Fibroblast of lung (primary cell): ENCODE results near the gene COX8A. TPM values are rescaled to one million over a fixed set of nuclear protein-coding genes. Genes with fewer than 3 reads are reported as not detected.
A peak's percentile ranks its signal among the peaks of the same experiment; 100 is the strongest.

Experiments used
- DNase-seq, 2 donors: peaks; one replicate each; pipeline versions ENCODE4 v3.0.0 to v3.0.0-alpha.2; 2010; ENCODE audit warnings: low read depth in 2 of 2
- H2AFZ ChIP-seq: 2 replicates; pipeline ENCODE4 v1.5.1; 2012; ENCODE audit warnings: low read length, control low read depth, inconsistent platforms
- H3K27ac ChIP-seq: 2 replicates; pipeline ENCODE4 v1.5.1; 2011; ENCODE audit warnings: low read length, control low read depth; ENCODE audit not compliant: insufficient read depth
- H3K27me3 ChIP-seq: 2 replicates; pipeline ENCODE4 v1.5.1; 2011; ENCODE audit warnings: mild to moderate bottlenecking, low read length; ENCODE audit not compliant: control insufficient read depth, insufficient read depth
- H3K36me3 ChIP-seq: 2 replicates; pipeline ENCODE4 v1.5.1; 2011; ENCODE audit warnings: low read length; ENCODE audit not compliant: control insufficient read depth, insufficient read depth
- H3K4me1 ChIP-seq: 2 replicates; pipeline ENCODE4 v1.5.1; 2011; ENCODE audit warnings: low read length; ENCODE audit not compliant: control insufficient read depth, insufficient read depth; ENCODE audit errors: extremely low read depth
- H3K4me2 ChIP-seq: 2 replicates; pipeline ENCODE4 v1.5.1; 2011; ENCODE audit warnings: low read length, control low read depth; ENCODE audit not compliant: insufficient read depth; ENCODE audit errors: extremely low read depth
- H3K4me3 ChIP-seq, 4 experiments: fragments of 200-600 bp in 1 of 4; sonication (generic) in 1 of 4; replicated peaks in 1 of 4; 2 replicates each; pipeline ENCODE4 v1.5.1; 2011 to 2016; ENCODE audit warnings: low read length in 4 of 4, low read depth in 3 of 4, mild to moderate bottlenecking in 3 of 4, control low read depth in 2 of 4, inconsistent platforms in 1 of 4, mixed read lengths in 1 of 4; ENCODE audit not compliant: insufficient read depth in 1 of 4; ENCODE audit errors: control extremely low read depth in 1 of 4
- H3K79me2 ChIP-seq: 2 replicates; pipeline ENCODE4 v1.5.1; 2012; ENCODE audit warnings: mild to moderate bottlenecking, low read length, inconsistent platforms; ENCODE audit not compliant: control insufficient read depth, insufficient read depth
- H3K9ac ChIP-seq: 2 replicates; pipeline ENCODE4 v1.5.1; 2011; ENCODE audit warnings: mild to moderate bottlenecking, low read length, control low read depth; ENCODE audit not compliant: insufficient read depth
- H3K9me3 ChIP-seq: 2 replicates; pipeline ENCODE4 v1.5.1; 2012; ENCODE audit warnings: low read depth, low read length; ENCODE audit not compliant: control insufficient read depth, insufficient read depth
- H4K20me1 ChIP-seq: 2 replicates; pipeline ENCODE4 v1.5.1; 2011; ENCODE audit warnings: low read length; ENCODE audit not compliant: control insufficient read depth, insufficient read depth; ENCODE audit errors: extremely low read depth
- EZH2 ChIP-seq: IDR thresholded peaks from 2 replicates; pipeline ENCODE4 v1.5.1; 2012; ENCODE audit warnings: low read length, control low read depth, mild to moderate bottlenecking; ENCODE audit errors: missing control alignments
- polyA plus RNA-seq, 2 donors: library from polyadenylated mRNA; depleted of rRNA in 1 of 2; stranded (reverse) in 1 of 2; unstranded in 1 of 2; fragments of >200 nt; gene quantifications; 2 replicates each; pipeline ENCODE4 v1.2.1, GENCODE V29; 2011 to 2012; ENCODE audit warnings: missing spikeins in 1 of 2
- total RNA-seq: library from RNA; depleted of rRNA; stranded (reverse); fragments of >200 nt; gene quantifications from 2 replicates; pipeline ENCODE4 v1.2.1, GENCODE V29; 2014
- TF ChIP-seq, protein P1 (sequence below), 2 donors: IDR thresholded peaks in 1 of 2; conservative IDR thresholded peaks in 1 of 2; 1 replicate in 1 of 2; 2 replicates in 1 of 2; pipeline ENCODE4 v1.5.1; 2011 to 2012; ENCODE audit warnings: low read length in 2 of 2, control low read depth in 1 of 2, inconsistent platforms in 1 of 2, low read depth in 1 of 2, mild to moderate bottlenecking in 1 of 2

The COX8A gene
- total and polyA plus RNA-seq, 2 donors (not counting 1 experiment from before 2014, with no cell fraction given) = 200 to 409 TPM

DNA sequence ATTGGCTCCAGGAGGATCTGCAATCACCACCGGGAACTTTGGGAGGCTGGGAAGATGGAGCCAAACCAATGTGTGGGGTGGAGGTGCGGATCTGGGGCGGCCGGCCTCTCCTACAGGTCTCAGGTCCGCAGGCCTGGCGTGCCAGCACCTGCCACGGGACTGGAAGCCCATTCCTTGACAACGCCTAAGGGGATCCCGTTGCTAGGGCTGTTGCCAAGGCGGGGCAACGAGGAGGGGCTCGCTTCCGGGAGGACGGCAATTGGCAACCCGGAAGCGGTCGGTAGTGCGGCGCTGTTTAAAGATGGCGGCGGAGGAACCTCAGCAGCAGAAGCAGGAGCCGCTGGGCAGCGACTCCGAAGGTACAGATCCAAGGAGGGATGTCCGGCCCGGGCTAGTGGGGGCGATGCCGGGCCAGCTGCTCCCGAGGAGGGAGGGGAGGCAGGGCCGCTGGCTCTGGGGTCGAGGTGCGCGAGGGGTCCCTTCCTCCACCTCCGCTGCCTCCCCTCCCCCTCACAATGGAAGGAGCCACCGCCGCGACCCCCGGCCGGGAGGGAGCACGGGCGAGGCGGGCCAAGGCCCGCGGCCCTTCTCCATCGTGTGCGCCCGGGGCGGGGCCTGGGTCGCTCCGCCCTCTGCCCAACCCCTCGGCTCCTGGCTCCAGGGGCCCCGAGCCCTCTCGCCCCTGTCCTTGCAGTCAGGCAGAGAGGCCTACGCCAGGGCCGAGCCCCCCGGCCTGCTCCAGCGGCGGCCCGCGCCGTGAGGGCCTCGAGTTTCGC is 11.9 kb downstream of the COX8A start, which contains the start of gene OTUB1:
OTUB1 (plus strand) TSS at position 283 of the 776 bp plus-strand sequence; CDS start at position 302, 19 bp downstream.
- H3K27me3 ChIP-seq = no peaks in the 10 kb centered on the region
- DNase-seq = peak; percentile 84 to 87
- no peaks in the 10 kb centered on the region for H4K20me1 ChIP-seq
- H3K9me3 ChIP-seq = no peaks in the 10 kb centered on the region
- TF ChIP-seq EZH2 = no peak
- TF ChIP-seq, protein P1, sequence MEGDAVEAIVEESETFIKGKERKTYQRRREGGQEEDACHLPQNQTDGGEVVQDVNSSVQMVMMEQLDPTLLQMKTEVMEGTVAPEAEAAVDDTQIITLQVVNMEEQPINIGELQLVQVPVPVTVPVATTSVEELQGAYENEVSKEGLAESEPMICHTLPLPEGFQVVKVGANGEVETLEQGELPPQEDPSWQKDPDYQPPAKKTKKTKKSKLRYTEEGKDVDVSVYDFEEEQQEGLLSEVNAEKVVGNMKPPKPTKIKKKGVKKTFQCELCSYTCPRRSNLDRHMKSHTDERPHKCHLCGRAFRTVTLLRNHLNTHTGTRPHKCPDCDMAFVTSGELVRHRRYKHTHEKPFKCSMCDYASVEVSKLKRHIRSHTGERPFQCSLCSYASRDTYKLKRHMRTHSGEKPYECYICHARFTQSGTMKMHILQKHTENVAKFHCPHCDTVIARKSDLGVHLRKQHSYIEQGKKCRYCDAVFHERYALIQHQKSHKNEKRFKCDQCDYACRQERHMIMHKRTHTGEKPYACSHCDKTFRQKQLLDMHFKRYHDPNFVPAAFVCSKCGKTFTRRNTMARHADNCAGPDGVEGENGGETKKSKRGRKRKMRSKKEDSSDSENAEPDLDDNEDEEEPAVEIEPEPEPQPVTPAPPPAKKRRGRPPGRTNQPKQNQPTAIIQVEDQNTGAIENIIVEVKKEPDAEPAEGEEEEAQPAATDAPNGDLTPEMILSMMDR (conservative IDR thresholded peaks at IDR 0.05 in 1 of 2, IDR thresholded peaks at IDR 0.05 in 1 of 2; ENCODE audit: low read depth in 1 of 2, low read length in 2 of 2) = no peak
- H3K4me2 ChIP-seq = peak within 1 kb of the TSS; percentile 93
- peaks cover 30% of the 10 kb centered on the region for H3K79me2 ChIP-seq
- H3K4me3 ChIP-seq = peak within 1 kb of the TSS; percentile 69 to 96 (median 92)
- peak within 1 kb of the TSS; percentile 76 for H2AFZ ChIP-seq
- peaks cover 8% of the 10 kb centered on the region for H3K4me1 ChIP-seq
- peak within 1 kb of the TSS; percentile 95 for H3K9ac ChIP-seq
- peak within 1 kb of the TSS; percentile 79 for H3K27ac ChIP-seq
- H3K36me3 ChIP-seq = peaks cover 7% of the 10 kb centered on the region

DNA sequence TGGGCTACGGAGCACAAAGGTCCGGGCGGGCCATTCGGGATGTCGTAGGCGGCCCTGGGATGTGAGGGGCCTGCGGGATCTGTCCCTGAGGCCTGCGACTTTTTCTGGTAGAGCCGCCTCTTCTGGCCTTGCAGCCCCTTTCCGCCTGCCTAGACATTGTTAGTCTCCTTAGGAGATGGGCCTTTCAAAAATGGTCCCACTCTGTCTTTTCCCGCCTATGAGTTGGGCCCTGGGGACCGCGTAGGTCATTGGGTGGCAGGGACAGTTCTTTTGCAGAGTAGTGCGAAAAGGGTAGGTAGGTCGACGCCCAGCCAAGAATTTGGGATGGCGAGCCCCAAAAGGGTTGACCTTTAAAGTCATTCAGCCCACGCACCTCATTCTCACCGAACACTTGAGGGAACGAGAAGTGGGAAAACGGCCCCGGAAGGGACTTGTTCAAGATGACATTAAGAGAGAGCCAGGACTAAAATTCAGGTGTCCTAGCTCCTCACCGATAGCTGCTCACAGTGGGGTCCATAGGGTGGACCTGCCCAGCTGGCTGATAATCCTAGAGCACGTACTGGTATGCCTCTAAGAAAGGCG is 12.6 kb downstream of the COX8A start:
- no peak overlapping the region for H2AFZ ChIP-seq
- peak overlapping the region; percentile 95 for H3K9ac ChIP-seq
- H3K79me2 ChIP-seq = peaks cover 33% of the 10 kb centered on the region
- no peaks in the 10 kb centered on the region for H4K20me1 ChIP-seq
- no peaks in the 10 kb centered on the region for H3K27me3 ChIP-seq
- peak overlapping the region; percentile 69 to 96 (median 92) for H3K4me3 ChIP-seq
- H3K4me1 ChIP-seq = peaks cover 8% of the 10 kb centered on the region
- peak overlapping the region; percentile 79 for H3K27ac ChIP-seq
- peaks cover 11% of the 10 kb centered on the region for H3K36me3 ChIP-seq
- DNase-seq = no peak
- peak overlapping the region; percentile 93 for H3K4me2 ChIP-seq
- H3K9me3 ChIP-seq = no peaks in the 10 kb centered on the region
- TF ChIP-seq, protein P1 (conservative IDR thresholded peaks at IDR 0.05 in 1 of 2, IDR thresholded peaks at IDR 0.05 in 1 of 2; ENCODE audit: low read depth in 1 of 2, low read length in 2 of 2) = no peak
- TF ChIP-seq EZH2 = no peak

DNA sequence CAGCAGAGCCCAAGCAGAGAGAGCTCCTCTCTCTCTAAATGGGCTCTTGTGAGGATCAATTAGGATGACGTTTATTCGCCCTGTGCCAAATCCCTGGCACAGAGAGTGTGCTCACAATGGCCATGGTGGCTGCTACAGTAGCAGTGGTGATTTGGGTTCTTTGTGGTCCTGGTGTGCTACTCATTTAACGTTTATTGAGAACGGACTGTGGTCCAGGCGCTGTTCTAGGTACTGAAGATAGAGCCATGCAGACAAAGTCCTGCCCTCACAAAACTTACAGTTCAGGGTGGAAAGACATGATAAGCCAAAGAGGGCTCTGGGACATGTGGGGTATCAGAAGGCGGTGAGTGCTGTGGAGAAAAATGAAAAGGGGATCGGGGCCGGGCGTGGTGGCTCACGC is 17.1 kb downstream of the COX8A start:
- Histone ChIP-seq H4K20me1 (no peaks in the 10 kb centered on the region), H3K9me3 (no peaks in the 10 kb centered on the region), H3K36me3 (peaks cover 12% of the 10 kb centered on the region), H3K27me3 (no peaks in the 10 kb centered on the region), H2AFZ (no peak overlapping the region), H3K4me2 (no peak overlapping the region), H3K4me1 (peaks cover 5% of the 10 kb centered on the region), H3K79me2 (peaks cover 29% of the 10 kb centered on the region), H3K4me3 (no peak overlapping the region), H3K27ac (no peak overlapping the region), H3K9ac (no peak overlapping the region)
- no peak for DNase-seq
- TF ChIP-seq EZH2 = no peak
